SU-DHL-6 (cell line): Measurements from ENCODE around the gene RILPL2.

Source experiments
- EZH2phosphoT487 ChIP-seq: fragments of 200-600 bp; sonication (generic), shearing (Covaris generic); conservative IDR thresholded peaks from 2 replicates; pipeline ENCODE4 v1.6.1; 2018; ENCODE audit warnings: mild to moderate bottlenecking, antibody characterized with exemption, low read length, moderate library complexity, mixed read lengths
- TF ChIP-seq, protein P1 (sequence below): fragments of 200-600 bp; sonication (generic); IDR thresholded peaks from one replicate; pipeline ENCODE4 v1.5.1; 2017; ENCODE audit warnings: antibody characterized with exemption, mild to moderate bottlenecking, low read length, moderate library complexity; ENCODE audit not compliant: insufficient read depth, poor library complexity, severe bottlenecking

DNA sequence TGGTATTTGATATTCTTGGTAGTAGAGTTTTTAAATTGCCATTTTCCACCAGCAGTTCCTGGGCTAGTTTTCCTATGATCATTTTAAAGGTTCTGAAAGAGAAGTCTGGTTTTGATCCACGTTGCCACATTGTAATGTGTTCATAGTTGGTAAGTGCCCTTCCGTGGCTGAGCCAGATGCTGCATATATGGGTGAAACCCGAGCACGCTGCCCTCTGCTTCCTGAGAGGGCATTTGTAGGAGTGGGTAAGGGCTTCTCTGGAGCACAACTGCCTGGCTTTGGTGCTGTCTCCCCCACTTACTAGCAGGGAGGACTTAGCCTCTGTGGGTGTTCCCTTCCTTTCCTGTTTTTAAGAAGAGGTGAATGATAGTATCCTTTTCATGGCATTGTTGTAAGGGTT is 28.6 kb upstream of the RILPL2 start:
- TF ChIP-seq, protein P1, sequence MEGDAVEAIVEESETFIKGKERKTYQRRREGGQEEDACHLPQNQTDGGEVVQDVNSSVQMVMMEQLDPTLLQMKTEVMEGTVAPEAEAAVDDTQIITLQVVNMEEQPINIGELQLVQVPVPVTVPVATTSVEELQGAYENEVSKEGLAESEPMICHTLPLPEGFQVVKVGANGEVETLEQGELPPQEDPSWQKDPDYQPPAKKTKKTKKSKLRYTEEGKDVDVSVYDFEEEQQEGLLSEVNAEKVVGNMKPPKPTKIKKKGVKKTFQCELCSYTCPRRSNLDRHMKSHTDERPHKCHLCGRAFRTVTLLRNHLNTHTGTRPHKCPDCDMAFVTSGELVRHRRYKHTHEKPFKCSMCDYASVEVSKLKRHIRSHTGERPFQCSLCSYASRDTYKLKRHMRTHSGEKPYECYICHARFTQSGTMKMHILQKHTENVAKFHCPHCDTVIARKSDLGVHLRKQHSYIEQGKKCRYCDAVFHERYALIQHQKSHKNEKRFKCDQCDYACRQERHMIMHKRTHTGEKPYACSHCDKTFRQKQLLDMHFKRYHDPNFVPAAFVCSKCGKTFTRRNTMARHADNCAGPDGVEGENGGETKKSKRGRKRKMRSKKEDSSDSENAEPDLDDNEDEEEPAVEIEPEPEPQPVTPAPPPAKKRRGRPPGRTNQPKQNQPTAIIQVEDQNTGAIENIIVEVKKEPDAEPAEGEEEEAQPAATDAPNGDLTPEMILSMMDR = no peak
- TF ChIP-seq EZH2phosphoT487 = no peak
